CD4-positive, CD25-positive, alpha-beta regulatory T cell (primary cell): ENCODE measurements around the gene RPS6KA2. TPM values are rescaled to one million over a fixed set of nuclear protein-coding genes. Genes with fewer than 3 reads are reported as not detected.
"Not testable (repeated sequence)": the region's sequence is repeated elsewhere in the genome, so short reads cannot be mapped to it uniquely, and the experiment has no call there.

Source experiments
- ATAC-seq, 2 donors: fragments of 150-1000 bp; cut with Tn5 transposase; one replicate each; pipeline ENCODE4 v1.10.0; 2021; ENCODE audit warnings: low read depth in 2 of 2, moderate number of reproducible peaks in 2 of 2, moderate library complexity in 1 of 2
- DNase-seq, 3 donors: peaks; one replicate each; pipeline versions ENCODE4 v3.0.0 to v3.0.0-alpha.2; 2012 to 2022; ENCODE audit warnings: mixed read lengths in 1 of 3
- H3K27ac ChIP-seq: one replicate; pipeline ENCODE4 v1.7.0; 2013; ENCODE audit warnings: mild to moderate bottlenecking, low read length; ENCODE audit not compliant: insufficient read depth, poor library complexity, severe bottlenecking
- H3K27me3 ChIP-seq: one replicate; pipeline ENCODE4 v1.7.0; 2013; ENCODE audit warnings: low read length; ENCODE audit not compliant: control insufficient read depth, insufficient read depth
- H3K36me3 ChIP-seq: one replicate; pipeline ENCODE4 v1.7.0; 2013; ENCODE audit warnings: mild to moderate bottlenecking, low read length, moderate library complexity; ENCODE audit not compliant: control insufficient read depth, insufficient read depth
- H3K4me1 ChIP-seq: 2 replicates; pipeline ENCODE4 v1.7.0; 2013; ENCODE audit warnings: mild to moderate bottlenecking, low read length; ENCODE audit not compliant: insufficient read depth, control insufficient read depth, poor library complexity, severe bottlenecking
- H3K4me3 ChIP-seq: one replicate; pipeline ENCODE4 v1.7.0; 2013; ENCODE audit warnings: low read depth, mild to moderate bottlenecking, low read length, moderate library complexity
- H3K9me3 ChIP-seq, 2 experiments: 1 replicate in 1 of 2; 2 replicates in 1 of 2; pipeline ENCODE4 v1.7.0; 2013; ENCODE audit warnings: low read length in 2 of 2, mild to moderate bottlenecking in 1 of 2, moderate library complexity in 1 of 2; ENCODE audit not compliant: control insufficient read depth in 2 of 2
- H3K27ac Mint-ChIP-seq, 3 donors: one replicate each; pipeline ENCODE4 v1.8.0; 2020 to 2022; ENCODE audit warnings: mild to moderate bottlenecking in 3 of 3, mixed read lengths in 3 of 3, moderate library complexity in 2 of 3
- H3K27me3 Mint-ChIP-seq: one replicate; pipeline ENCODE4 v1.8.0; 2022; ENCODE audit warnings: mild to moderate bottlenecking, mixed read lengths
- H3K36me3 Mint-ChIP-seq: one replicate; pipeline ENCODE4 v1.8.0; 2020; ENCODE audit warnings: mixed read lengths
- H3K4me1 Mint-ChIP-seq, 4 donors: one replicate each; pipeline ENCODE4 v1.8.0; 2020 to 2022; ENCODE audit warnings: mixed read lengths in 4 of 4, mild to moderate bottlenecking in 1 of 4
- H3K4me3 Mint-ChIP-seq, 4 donors: one replicate each; pipeline ENCODE4 v1.8.0; 2020 to 2022; ENCODE audit warnings: mild to moderate bottlenecking in 4 of 4, mixed read lengths in 4 of 4, moderate library complexity in 3 of 4
- H3K9me3 Mint-ChIP-seq, 7 donors: one replicate each; pipeline ENCODE4 v1.8.0; 2020 to 2022; ENCODE audit warnings: mixed read lengths in 7 of 7, mild to moderate bottlenecking in 3 of 7, moderate library complexity in 2 of 7
- polyA plus RNA-seq, 4 donors: library from polyadenylated mRNA; unstranded; fragments of 300-500 nt; fragmentation: Illumina TruSeq; gene quantifications; one replicate each; pipeline ENCODE4 v1.2.3, GENCODE V29; 2021
- total RNA-seq: library from RNA; stranded (reverse); gene quantifications from one replicate; pipeline ENCODE4 v1.2.3, GENCODE V29; 2022

Gene RPS6KA2
- total and polyA plus RNA-seq, 5 donors from 2014 or later, result 3.3 to 7.4 (median 5.2) TPM

DNA sequence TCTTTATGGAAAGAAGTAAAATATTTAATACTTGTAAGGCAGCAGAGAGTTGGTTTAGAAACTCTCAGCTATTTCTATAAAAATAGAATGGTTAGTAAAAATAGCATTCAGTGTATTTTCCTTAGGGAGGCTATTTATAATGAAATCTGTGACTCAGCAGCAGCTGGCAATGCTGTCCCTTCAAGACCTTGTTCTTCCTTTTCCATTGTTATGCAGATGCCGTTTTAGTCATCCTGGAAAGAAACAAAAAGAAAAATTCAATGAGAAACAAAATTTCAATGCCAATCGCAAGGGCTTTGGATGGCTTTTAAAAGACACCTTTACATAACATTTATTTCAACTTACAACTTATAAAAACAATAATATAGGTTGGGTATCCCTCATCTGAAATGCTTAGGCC lies 261.8 kb downstream of the RPS6KA2 start:
- DNase-seq (no peak), ATAC-seq (no peak)
- Mint-ChIP-seq H3K4me1 (peaks cover 0 to 5% (median 0%) of the 10 kb centered on the region in 4 donors), H3K36me3 (peaks cover 35% of the 10 kb centered on the region), H3K4me3 (no peak overlapping the region), H3K27me3 (no peaks in the 10 kb centered on the region), H3K9me3 (peaks cover 0 to 2% (median 0%) of the 10 kb centered on the region in 7 donors), H3K27ac (peak overlapping the region in 1 of 3 donors; percentile 71)
- H3K36me3 ChIP-seq, result peaks cover 26% of the 10 kb centered on the region
- no peak overlapping the region for H3K27ac ChIP-seq
- H3K4me1 ChIP-seq, result no peaks in the 10 kb centered on the region
- H3K9me3 ChIP-seq, result no peaks in the 10 kb centered on the region
- no peaks in the 10 kb centered on the region for H3K27me3 ChIP-seq
- no peak overlapping the region for H3K4me3 ChIP-seq

DNA sequence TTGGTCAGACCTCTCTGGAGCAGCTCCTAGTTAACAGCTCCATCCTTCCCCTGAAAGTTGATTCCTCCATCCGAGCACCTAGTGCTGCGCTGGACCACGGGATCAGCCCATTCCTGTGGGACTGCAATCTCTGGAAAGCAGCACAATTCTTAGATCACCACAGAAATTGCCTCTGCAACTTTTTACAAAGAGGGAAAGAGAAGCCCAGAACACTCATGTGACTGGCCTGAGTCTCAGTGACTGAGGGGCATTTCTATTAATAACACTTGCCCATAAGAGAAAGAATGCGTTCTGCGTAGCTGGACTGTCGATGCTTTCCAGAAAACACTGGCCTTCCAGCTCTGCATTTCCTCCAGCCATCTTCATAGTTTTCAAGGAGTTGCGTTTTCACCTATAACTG lies 262.6 kb downstream of the RPS6KA2 start:
- Mint-ChIP-seq H3K36me3 (peaks cover 33% of the 10 kb centered on the region), H3K27ac (no peak overlapping the region), H3K4me3 (no peak overlapping the region), H3K27me3 (peaks cover 8% of the 10 kb centered on the region), H3K4me1 (no peaks in the 10 kb centered on the region), H3K9me3 (no peaks in the 10 kb centered on the region)
- H3K27ac ChIP-seq, result no peak overlapping the region
- H3K4me1 ChIP-seq, result no peaks in the 10 kb centered on the region
- H3K4me3 ChIP-seq, result no peak overlapping the region
- H3K9me3 ChIP-seq, result no peaks in the 10 kb centered on the region
- ATAC-seq, result no peak
- no peak for DNase-seq
- H3K36me3 ChIP-seq, result peaks cover 26% of the 10 kb centered on the region
- peaks cover under 1% of the 10 kb centered on the region for H3K27me3 ChIP-seq

DNA sequence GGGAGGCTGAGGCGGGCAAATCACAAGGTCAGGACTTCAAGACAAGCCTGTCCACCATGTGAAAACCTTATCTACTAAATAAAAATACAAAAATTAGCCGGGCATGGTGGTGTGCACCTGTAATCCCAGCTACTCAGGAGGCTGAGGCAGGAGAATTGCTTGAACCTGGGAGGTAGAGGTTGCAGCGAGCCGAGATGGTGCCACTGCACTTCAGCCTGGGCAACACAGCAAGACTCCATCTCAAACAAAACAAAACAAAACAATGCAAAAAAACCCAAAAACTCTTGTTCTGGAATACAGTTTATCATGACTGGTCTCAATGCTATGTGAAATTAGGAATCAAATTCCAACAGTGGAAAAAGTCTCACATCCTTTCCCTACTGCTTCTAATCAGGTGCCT lies 264.6 kb downstream of the RPS6KA2 start:
- not testable (repeated sequence) for H3K4me3 ChIP-seq, H3K27ac ChIP-seq, H3K27me3 ChIP-seq, H3K4me3 Mint-ChIP-seq, DNase-seq, ATAC-seq, H3K27ac Mint-ChIP-seq, H3K9me3 Mint-ChIP-seq, H3K4me1 Mint-ChIP-seq, H3K9me3 ChIP-seq, H3K4me1 ChIP-seq
- Mint-ChIP-seq H3K36me3 (peaks cover 31% of the 10 kb centered on the region), H3K27me3 (peaks cover 18% of the 10 kb centered on the region)
- H3K36me3 ChIP-seq, result peaks cover 26% of the 10 kb centered on the region

DNA sequence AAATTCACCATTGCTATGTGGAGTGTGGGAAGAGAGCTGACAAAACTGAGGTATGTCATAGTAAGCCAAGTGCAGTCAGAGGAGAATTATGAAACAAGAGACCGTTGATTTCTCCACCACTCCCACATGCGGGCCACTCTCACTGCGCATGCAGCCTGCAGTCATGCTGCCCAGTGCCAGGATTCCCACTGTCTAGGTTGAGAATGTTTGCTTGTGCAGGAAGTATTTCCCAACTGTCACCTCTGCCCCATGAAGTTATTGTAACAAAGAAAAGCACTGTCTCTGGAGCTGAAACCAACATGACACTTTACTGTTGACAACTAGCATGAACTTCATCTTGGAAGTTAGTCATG lies 266.0 kb downstream of the RPS6KA2 start:
- Histone ChIP-seq H3K36me3 (peaks cover 18% of the 10 kb centered on the region), H3K4me3 (no peak overlapping the region), H3K9me3 (peaks cover 0 to 6% of the 10 kb centered on the region in 2 experiments), H3K4me1 (no peaks in the 10 kb centered on the region), H3K27ac (no peak overlapping the region), H3K27me3 (peaks cover 13% of the 10 kb centered on the region)
- DNase-seq (no peak), ATAC-seq (no peak)
- Mint-ChIP-seq H3K4me3 (no peak overlapping the region), H3K4me1 (no peaks in the 10 kb centered on the region), H3K9me3 (peaks cover 0 to 7% (median 0%) of the 10 kb centered on the region in 7 donors), H3K27ac (no peak overlapping the region), H3K36me3 (peaks cover 26% of the 10 kb centered on the region), H3K27me3 (peaks cover 26% of the 10 kb centered on the region)

DNA sequence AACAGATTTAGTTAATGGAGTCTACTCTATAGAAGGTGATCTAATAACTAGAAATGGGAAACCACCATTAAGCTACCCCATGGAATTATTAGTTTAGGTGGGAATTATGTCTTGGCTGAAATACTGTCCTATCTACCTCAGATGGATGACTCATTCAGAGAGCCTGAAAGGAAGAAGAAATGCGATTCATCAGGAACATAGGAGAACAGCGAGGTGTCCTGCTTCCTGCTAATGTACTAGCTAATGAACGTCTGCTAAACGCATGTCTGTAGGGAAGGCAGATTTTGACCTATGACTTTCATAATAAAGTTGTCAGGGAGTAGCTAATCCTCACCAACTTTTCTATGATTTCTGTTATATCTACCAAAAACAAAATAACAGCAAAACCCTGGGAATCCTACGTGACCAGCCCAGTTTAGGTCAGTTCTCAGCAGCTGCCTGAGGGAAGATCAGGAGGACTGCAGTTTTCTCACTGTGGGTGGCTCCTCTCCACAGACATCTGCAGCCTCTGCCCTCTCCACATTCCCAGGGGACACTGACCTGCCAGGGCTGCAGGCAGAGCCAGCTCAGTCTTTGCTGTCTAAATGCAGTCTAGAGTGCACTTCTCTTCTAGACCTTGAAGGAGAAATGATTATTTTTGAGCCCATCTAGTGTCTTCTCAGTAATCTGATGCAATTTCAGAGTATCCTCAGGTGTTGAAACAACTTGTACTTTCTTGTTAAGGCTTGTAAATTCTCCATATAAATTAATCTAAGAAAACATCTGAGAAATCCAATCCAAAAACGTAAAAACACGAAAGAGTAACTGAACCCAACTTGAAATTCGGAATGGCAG lies 266.6 kb downstream of the RPS6KA2 start:
- Histone ChIP-seq H3K4me3 (no peak overlapping the region), H3K4me1 (no peaks in the 10 kb centered on the region), H3K9me3 (peaks cover 0 to 6% of the 10 kb centered on the region in 2 experiments), H3K36me3 (peaks cover 12% of the 10 kb centered on the region), H3K27me3 (peaks cover 16% of the 10 kb centered on the region), H3K27ac (no peak overlapping the region)
- H3K36me3 Mint-ChIP-seq, result peaks cover 20% of the 10 kb centered on the region
- DNase-seq (no peak), ATAC-seq (no peak)
- H3K4me3 Mint-ChIP-seq, result no peak overlapping the region
- no peak overlapping the region for H3K27ac Mint-ChIP-seq
- no peaks in the 10 kb centered on the region for H3K4me1 Mint-ChIP-seq
- peaks cover 0 to 7% (median 0%) of the 10 kb centered on the region in 7 donors for H3K9me3 Mint-ChIP-seq
- peaks cover 32% of the 10 kb centered on the region for H3K27me3 Mint-ChIP-seq

Other genes with a start within 250 kb of the RPS6KA2 start
- 25.7 TPM for gene MPC1, start 244.3 kb downstream of the RPS6KA2 start, total RNA-seq
- 10 to 100 TPM; 70.2 to 92.1 (median 79.2) TPM for gene MPC1, start 244.3 kb downstream of the RPS6KA2 start, polyA plus RNA-seq
- 0.52 TPM for gene RAMACL, start 40.6 kb downstream of the RPS6KA2 start, total RNA-seq
- under 1 TPM; 0.16 to 0.35 (median 0.30) TPM for gene RAMACL, start 40.6 kb downstream of the RPS6KA2 start, polyA plus RNA-seq